ENCODE data around the gene RCN1. TPM values are rescaled to one million over a fixed set of nuclear protein-coding genes. Genes with fewer than 3 reads are reported as not detected.
A peak's percentile ranks its signal among the peaks of the same experiment; 100 is the strongest.
"Not testable (repeated sequence)": the region's sequence is repeated elsewhere in the genome, so short reads cannot be mapped to it uniquely, and the experiment has no call there.

The RCN1 gene
- total RNA-seq, 1 donor from 2014 or later: 26.6 TPM

GRCh38 chr11:32072872-32073643 lies 17.8 kb upstream of the RCN1 start:
- intact Hi-C loops (cut with DNase I): no loop called here
- DNase-seq (no peak), ATAC-seq (ENCODE audit: poor library complexity) (no peak)

GRCh38 chr11:32073644-32074026 lies 17.2 kb upstream of the RCN1 start:
- intact Hi-C loops (cut with DNase I): no loop called here
- DNase-seq (no peak), ATAC-seq (ENCODE audit: poor library complexity) (no peak)

- ATAC-seq (ENCODE audit: poor library complexity) (no peak), DNase-seq (no peak)
- intact Hi-C loops (cut with DNase I): no loop called here
Observed at GRCh38 chr11:32079553-32079952, 11.3 kb upstream of the RCN1 start.

- ATAC-seq (ENCODE audit: poor library complexity) (no peak), DNase-seq (no peak)
- intact Hi-C loops (cut with DNase I): no loop called here
Observed at GRCh38 chr11:32080361-32080980, 10.4 kb upstream of the RCN1 start.

- ATAC-seq (ENCODE audit: poor library complexity): peak; percentile 57
- DNase-seq: no peak
- intact Hi-C loops (cut with DNase I): no loop called here
Observed at GRCh38 chr11:32081129-32081641, 9.7 kb upstream of the RCN1 start.

- intact Hi-C loops (cut with DNase I): no loop called here
- DNase-seq (no peak), ATAC-seq (ENCODE audit: poor library complexity) (no peak)
Observed at GRCh38 chr11:32081901-32082300, 9.0 kb upstream of the RCN1 start.

- ATAC-seq (ENCODE audit: poor library complexity) (no peak), DNase-seq (no peak)
- intact Hi-C loops (cut with DNase I): no loop called here
Observed at GRCh38 chr11:32082346-32082986, 8.4 kb upstream of the RCN1 start.

GRCh38 chr11:32087597-32087996 lies 3.3 kb upstream of the RCN1 start:
- intact Hi-C loops (cut with DNase I): no loop called here
- DNase-seq (no peak), ATAC-seq (ENCODE audit: poor library complexity) (no peak)

GRCh38 chr11:32088117-32088941 lies 2.5 kb upstream of the RCN1 start:
- peak; percentile 63 for DNase-seq
- intact Hi-C loops (cut with DNase I): no loop called here

GRCh38 chr11:32092581-32093170 lies 1.8 kb downstream of the RCN1 start:
- ATAC-seq (ENCODE audit: poor library complexity) (no peak), DNase-seq (no peak)
- intact Hi-C loops (cut with DNase I): no loop called here

More at GRCh38 chr11:32088117-32088941, 2.5 kb upstream of the RCN1 start:
- peak; percentile 49 for ATAC-seq (ENCODE audit: poor library complexity)

- intact Hi-C loops (cut with DNase I): no loop called here
- DNase-seq (peak; percentile 43), ATAC-seq (ENCODE audit: poor library complexity) (no peak)
Observed at GRCh38 chr11:32094923-32095322, 4.0 kb downstream of the RCN1 start.

- ATAC-seq (ENCODE audit: poor library complexity): no peak
- intact Hi-C loops (cut with DNase I): no loop called here
- DNase-seq: no peak
Observed at GRCh38 chr11:32098142-32098903, 7.4 kb downstream of the RCN1 start.

GRCh38 chr11:32099516-32099915 lies 8.6 kb downstream of the RCN1 start:
- no peak for ATAC-seq (ENCODE audit: poor library complexity)
- intact Hi-C loops (cut with DNase I): no loop called here

GRCh38 chr11:32100495-32100894 lies 9.6 kb downstream of the RCN1 start:
- intact Hi-C loops (cut with DNase I): no loop called here
- DNase-seq (no peak), ATAC-seq (ENCODE audit: poor library complexity) (no peak)

More at GRCh38 chr11:32099516-32099915, 8.6 kb downstream of the RCN1 start:
- DNase-seq: no peak

- intact Hi-C loops (cut with DNase I): no loop called here
- DNase-seq: no peak
Observed at GRCh38 chr11:32101791-32102190, 10.9 kb downstream of the RCN1 start.

GRCh38 chr11:32103121-32103719 lies 12.3 kb downstream of the RCN1 start:
- peak; percentile 34 for ATAC-seq (ENCODE audit: poor library complexity)
- intact Hi-C loops (cut with DNase I); DNase-seq: not testable (repeated sequence)

More at GRCh38 chr11:32101791-32102190, 10.9 kb downstream of the RCN1 start:
- no peak for ATAC-seq (ENCODE audit: poor library complexity)

- no peak for DNase-seq
- intact Hi-C loops (cut with DNase I): no loop called here
- no peak for ATAC-seq (ENCODE audit: poor library complexity)
Observed at GRCh38 chr11:32103941-32104340, 13.1 kb downstream of the RCN1 start.

Measured in Right ventricle myocardium superior (tissue), 1 donor.